Glomerular visceral epithelial cell (primary cell): ENCODE data around the gene RTKN2.

ENCODE experiments used
- DNase-seq: peaks from one replicate; pipeline ENCODE4 v3.0.0-alpha.2; 2016; ENCODE audit errors: extremely low spot score

The RTKN2 gene

GRCh38 chr10:62225362-62225761 is 43.3 kb downstream of the RTKN2 start:
- no peak for DNase-seq

- DNase-seq, result peak; percentile 67
These were observed 44.0 kb downstream of the RTKN2 start for GRCh38 chr10:62224606-62225005.

GRCh38 chr10:62217683-62218082 is 51.0 kb downstream of the RTKN2 start:
- DNase-seq, result no peak

GRCh38 chr10:62214364-62214874 is 54.2 kb downstream of the RTKN2 start:
- DNase-seq, result no peak

- DNase-seq, result no peak
These were observed 62.8 kb downstream of the RTKN2 start for GRCh38 chr10:62205750-62206399.

- DNase-seq, result no peak
These were observed 69.1 kb downstream of the RTKN2 start for GRCh38 chr10:62199584-62199983.

GRCh38 chr10:62196528-62196927 is 72.1 kb downstream of the RTKN2 start:
- DNase-seq, result no peak

GRCh38 chr10:62195675-62195926 is 73.0 kb downstream of the RTKN2 start:
- DNase-seq, result no peak

GRCh38 chr10:62194924-62195674 is 73.5 kb downstream of the RTKN2 start:
- no peak for DNase-seq

GRCh38 chr10:62193479-62193878 is 75.2 kb downstream of the RTKN2 start:
- no peak for DNase-seq

- DNase-seq, result no peak
These were observed 79.5 kb downstream of the RTKN2 start for GRCh38 chr10:62189131-62189530.

- DNase-seq, result no peak
These were observed 80.5 kb downstream of the RTKN2 start for GRCh38 chr10:62188021-62188616.

GRCh38 chr10:62186999-62187675 is 81.5 kb downstream of the RTKN2 start:
- DNase-seq, result no peak

GRCh38 chr10:62185919-62186692 is 82.5 kb downstream of the RTKN2 start:
- DNase-seq, result no peak

GRCh38 chr10:62183857-62184795 is 84.5 kb downstream of the RTKN2 start:
- no peak for DNase-seq

- no peak for DNase-seq
These were observed 85.2 kb downstream of the RTKN2 start for GRCh38 chr10:62183442-62183841.

- no peak for DNase-seq
These were observed 86.0 kb downstream of the RTKN2 start for GRCh38 chr10:62182595-62182994.

GRCh38 chr10:62182171-62182570 is 86.5 kb downstream of the RTKN2 start:
- DNase-seq, result no peak

GRCh38 chr10:62180677-62181076 is 88.0 kb downstream of the RTKN2 start:
- no peak for DNase-seq

GRCh38 chr10:62178568-62178967 is 90.1 kb downstream of the RTKN2 start:
- no peak for DNase-seq

- DNase-seq, result no peak
These were observed 91.5 kb downstream of the RTKN2 start for GRCh38 chr10:62177111-62177510.
